HTR-8/SVneo (cell line): ENCODE measurements around the gene EPB41L2.

Experiments
- DNase-seq: peaks from one replicate; pipeline ENCODE4 v3.0.0; 2011; ENCODE audit warnings: low spot score, mixed read lengths; ENCODE audit not compliant: insufficient read length
- FAIRE-seq: peaks from 2 replicates; lab custom pipeline; 2011; peaks lifted over from hg19 to GRCh38; lab: Jason Lieb, UNC

The EPB41L2 gene

GRCh38 chr6:131062241-131063027 is 611 bp downstream of the EPB41L2 start:
- no peak for DNase-seq
- FAIRE-seq: no peak

DNA sequence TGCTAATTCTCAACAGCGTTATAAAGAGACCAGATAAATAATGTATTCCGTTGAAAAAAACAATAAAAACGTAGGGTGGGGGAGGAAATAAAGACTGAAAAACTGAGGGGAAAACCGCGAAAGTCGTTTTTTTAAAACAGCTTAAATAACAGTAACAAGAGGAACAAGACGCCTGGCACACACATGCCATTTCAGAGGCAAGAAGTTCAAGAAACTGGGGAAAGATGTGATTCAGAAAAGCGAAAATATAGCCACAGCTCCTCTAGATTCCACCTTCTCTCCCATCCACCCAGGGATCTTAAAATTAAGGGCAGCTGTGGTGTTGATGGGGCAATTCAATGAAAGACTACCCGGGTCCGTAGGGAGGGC is 1.3 kb downstream of the EPB41L2 start:
- DNase-seq (no peak), FAIRE-seq (no peak)

DNA sequence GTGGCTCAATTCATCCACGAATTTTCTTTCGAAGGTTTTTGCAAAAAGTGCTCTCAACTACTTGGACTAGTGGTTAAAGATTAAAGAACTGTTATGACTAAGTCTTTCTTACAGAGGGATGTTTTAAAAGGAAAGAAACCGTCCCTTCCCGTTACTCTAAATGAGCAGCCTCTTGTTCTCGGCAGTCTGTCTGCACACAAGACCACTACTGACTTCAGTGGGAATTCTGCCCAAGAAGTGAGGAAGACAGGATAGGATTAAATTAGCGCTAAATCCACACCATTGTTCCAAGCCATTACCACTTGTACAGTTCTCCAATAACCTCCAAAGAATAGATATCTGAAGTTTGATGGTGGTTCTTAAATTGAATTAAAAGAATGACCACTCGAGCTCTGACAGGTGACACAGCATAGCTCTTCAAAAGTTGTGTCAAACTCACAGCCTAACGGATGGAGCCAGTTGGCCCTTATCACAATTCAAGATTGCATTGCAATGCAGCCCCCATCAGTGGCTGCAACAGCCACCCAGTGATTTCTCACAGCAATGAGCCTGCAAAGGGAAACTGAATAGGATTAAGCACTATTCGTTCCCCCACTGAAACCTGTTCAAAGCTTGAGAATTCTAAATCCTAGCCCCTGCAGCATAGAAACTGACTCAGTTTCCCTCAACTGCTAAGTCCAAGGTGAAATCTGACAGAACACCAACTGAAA is 1.8 kb downstream of the EPB41L2 start:
- FAIRE-seq: peak; percentile 13
- DNase-seq: no peak

DNA sequence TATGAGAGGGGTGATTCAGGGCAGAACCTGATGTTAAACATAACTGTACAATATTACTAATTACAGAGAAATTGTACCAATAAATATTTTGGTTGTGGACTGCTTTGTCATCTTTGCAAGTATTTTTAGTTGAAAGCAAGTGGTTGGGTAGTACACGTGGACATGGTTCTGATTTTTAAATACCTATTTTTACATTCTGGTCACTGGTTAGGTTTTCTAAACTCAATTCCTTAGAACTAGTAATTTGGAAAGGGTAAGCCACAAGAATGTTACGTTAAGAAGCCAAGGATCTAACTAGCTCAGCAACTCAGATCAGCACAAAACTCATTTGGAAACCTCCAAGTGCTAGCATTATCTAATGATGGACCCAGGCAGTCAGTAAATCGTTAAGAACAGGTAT is 2.7 kb downstream of the EPB41L2 start:
- no peak for FAIRE-seq

DNA sequence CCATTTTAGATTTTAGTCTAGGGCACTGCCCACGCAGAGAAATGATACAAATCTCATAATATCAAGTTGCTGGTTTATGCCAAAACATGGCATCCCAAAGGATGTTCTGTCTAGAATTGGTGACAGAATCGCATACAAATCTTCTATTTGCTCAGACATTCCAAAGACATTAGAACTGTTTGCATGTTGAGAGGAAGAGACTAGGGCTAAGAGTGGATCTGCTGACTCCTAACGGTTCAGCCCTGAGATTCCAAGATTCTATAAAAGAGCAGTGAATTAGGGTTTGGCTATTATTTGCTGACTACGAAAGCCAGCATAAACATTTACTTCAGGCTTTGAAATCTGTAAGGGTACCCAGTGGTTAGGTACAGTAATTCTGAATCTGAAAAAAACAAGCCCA is 3.6 kb downstream of the EPB41L2 start:
- DNase-seq: no peak
- FAIRE-seq: peak; percentile 26

More for the DNA sequence above, 2.7 kb downstream of the EPB41L2 start:
- DNase-seq: no peak

DNA sequence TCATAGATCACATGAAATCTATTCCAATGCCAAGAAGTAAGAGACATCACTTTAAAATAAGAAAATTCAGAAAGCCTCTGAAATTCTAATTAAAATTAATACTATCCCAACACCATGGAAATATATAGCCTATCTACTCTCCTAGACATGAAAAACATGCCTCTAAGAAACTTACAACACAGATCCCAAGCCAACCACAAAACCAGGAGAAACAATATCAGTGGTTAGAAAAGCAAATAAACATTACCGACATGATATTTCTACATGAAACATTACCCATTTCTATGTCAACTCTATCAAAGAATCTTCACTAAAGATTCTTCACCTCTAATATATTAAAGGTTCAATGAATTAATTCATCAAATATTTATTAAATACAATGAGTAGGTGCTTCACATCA is 4.8 kb downstream of the EPB41L2 start:
- FAIRE-seq: no peak
- no peak for DNase-seq

DNA sequence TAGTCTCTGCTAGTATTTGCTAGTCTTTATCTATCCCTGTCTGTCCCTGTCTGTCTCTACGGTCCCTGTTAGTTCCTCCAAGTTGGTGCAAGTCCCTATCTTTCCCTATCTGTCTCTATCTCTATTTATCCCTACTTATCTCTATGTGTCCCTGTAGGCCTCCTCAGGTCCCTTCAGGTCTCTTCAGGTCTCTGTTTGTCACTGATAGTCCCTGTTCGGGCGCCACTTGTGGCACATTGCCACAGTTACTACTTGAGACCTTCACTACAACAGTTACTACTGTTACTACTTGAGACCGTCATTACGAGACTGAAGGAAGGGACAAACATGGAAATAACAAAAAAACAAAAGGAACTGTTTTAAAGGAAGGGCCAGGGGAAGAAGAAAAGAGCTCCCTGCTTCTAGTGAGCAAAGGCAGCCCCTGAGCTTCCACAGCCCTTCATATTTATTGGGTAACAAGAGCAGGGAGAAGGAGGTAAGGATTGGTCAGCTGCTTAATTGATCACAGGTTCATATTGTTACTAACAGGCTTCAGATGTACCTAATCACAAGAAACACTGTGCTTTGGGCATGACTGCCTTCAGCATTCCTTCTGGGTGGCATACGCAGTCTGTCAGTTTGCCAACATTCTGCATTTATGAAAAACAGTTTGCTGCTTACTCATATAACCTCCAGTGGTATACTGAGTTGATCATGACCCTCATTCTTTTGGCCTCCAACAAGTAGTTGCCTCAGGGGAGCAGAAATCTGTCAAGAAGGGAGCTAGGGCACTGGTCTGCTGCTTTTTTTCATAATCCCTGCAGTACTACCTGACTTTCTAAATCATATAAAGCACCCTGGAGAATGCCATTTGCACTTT is 8.4 kb downstream of the EPB41L2 start:
- FAIRE-seq (no peak), DNase-seq (no peak)

DNA sequence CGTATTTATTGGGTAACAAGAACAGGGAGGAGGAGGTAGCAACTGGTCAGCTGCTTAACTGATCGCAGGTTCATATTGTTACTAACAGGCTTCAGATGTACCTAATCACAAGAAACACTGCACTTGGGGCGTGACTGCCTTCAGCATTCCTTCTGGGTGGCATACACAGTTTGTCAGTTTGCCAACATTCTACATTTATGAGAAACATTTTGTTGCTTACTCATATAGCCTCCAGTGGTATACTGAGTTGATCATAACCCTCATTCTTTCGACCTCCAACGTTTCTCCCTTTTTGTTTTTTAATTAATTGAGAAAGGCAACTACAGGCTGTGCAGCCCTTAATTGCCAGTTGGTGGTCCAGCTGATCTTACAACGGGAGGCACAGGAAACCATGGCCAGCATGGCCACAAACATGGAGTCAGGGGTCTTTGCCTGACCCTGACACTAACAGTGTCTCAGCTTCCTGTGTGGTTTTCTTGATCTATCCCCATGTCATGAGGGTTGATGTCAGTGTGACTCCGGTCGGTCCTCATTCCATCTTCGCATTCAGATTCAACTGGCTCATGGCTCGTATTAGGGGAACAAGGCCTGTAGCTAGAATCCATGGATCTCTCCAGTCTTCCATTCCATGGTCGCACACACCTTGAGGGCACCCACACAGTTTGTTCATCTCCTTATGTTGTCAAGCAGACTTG is 9.4 kb downstream of the EPB41L2 start:
- FAIRE-seq (peak; percentile 81), DNase-seq (no peak)

DNA sequence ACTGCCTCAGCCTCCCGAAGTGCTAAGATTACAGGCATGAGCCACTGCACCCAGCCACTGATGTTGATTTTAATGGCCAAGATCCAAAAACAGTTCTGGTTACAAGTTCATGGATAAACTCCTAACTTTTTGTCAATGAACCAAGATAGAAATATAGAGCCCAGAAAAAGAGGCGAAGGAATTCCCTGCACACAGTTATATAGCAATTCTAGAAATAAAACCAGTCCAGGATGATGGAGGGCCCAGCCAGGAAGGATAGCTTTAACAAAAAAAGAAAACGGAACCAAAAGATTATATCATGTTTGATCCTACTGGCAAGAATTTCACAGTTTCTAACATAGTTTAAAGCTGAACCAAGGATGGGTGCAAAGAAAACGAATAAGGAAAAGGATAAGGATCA is 10.9 kb downstream of the EPB41L2 start:
- no peak for FAIRE-seq
- no peak for DNase-seq

DNA sequence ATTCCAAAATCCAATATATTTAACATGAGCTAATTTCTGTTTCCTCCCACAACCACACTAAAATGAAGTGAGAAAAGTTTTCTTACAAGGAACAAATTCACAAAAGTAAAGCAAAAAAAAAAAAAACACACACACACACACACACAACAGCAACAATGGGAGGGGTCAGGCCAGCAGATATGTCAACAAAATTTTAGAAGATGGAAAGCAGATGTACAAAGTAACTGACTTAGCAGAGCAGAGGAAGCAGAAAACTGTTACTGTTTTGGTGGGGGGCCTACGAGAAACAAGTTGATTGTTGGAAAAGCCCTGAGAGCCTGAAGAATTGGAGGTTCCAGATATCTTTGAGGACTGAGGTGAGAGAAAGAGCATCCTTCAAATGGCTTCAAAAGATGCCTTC is 11.7 kb downstream of the EPB41L2 start:
- FAIRE-seq (no peak), DNase-seq (no peak)

DNA sequence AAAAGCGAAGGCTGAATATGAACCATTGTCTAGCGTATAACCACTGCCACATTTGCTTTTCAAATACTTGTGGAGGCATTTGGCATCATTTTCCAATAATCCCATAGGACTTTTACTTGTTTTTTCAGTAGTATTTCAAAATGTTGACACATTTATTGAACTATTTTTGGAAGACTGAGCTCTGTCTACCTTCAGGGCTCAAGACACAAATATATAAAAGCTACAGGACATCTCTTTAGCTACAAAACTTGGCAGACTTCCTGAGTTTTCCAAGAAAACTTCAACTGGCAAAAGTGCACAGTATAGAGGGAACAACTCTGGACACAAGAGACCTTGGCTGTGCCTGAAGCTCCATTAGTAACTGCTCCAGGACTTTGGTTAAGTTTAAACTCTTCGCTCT is 13.4 kb downstream of the EPB41L2 start:
- FAIRE-seq (no peak), DNase-seq (no peak)

GRCh38 chr6:131048933-131049515 is 14.0 kb downstream of the EPB41L2 start:
- FAIRE-seq: no peak

GRCh38 chr6:131048459-131048858 is 14.6 kb downstream of the EPB41L2 start:
- DNase-seq: no peak
- FAIRE-seq: no peak

More at GRCh38 chr6:131048933-131049515, 14.0 kb downstream of the EPB41L2 start:
- DNase-seq: no peak

DNA sequence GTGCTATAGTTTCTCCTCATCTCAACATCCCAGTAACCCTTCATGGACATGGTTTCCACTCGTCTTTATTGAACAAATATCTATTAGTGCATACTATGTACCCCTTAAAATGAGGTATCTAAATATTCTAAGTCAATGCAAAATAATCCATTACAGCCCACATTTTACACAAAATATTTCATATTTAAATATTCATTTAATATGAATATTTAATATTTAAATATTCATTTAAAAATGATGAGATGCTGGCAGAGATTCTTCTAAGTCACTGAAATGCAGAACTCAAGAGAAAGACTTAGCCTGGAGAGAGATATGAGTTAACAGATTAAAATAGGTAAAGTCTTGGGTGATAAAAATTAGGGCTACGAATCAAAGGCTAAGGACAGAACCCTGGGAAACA is 17.9 kb downstream of the EPB41L2 start:
- no peak for DNase-seq
- no peak for FAIRE-seq

GRCh38 chr6:131043902-131044447 is 19.1 kb downstream of the EPB41L2 start:
- DNase-seq (no peak), FAIRE-seq (no peak)

GRCh38 chr6:131042664-131043063 is 20.4 kb downstream of the EPB41L2 start:
- no peak for DNase-seq
- no peak for FAIRE-seq

DNA sequence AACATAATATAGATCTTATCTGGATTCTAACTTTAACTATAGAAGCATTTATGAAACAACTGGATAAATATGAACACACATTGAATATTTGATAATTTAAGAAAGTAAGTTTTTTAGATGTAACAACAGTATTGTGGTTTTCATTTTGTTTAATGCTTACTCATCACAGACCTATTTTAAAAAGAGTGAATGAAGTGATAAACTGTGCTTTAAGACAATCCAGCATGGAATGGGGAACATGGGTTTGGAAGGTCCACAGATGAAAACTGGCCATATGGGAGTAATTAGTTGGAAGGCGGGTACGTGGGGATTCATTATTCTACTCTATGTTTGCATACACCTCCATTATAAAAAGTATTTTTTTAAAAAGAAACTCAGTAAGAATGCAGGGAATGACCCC is 21.2 kb downstream of the EPB41L2 start:
- DNase-seq (no peak), FAIRE-seq (no peak)

DNA sequence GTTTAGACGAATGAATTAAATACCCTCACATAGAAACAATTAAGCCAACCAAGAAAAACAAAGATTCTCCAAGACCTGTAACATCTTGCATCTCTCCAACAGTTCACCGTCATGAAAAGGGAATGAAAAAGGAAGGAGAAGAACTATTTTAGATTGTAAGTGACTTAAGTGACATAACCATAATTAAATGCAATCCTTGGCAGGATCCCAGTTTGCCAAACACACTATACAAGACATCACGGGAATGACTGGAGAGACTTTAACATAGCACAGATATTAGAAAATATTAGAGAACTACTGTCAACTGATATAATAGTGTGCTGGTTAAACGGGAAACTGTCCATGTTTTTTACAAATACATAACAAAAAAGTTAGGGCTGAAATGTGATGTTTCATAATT is 22.2 kb downstream of the EPB41L2 start:
- FAIRE-seq: no peak

GRCh38 chr6:131039345-131039680 is 23.7 kb downstream of the EPB41L2 start:
- DNase-seq (no peak), FAIRE-seq (no peak)

More for the DNA sequence above, 22.2 kb downstream of the EPB41L2 start:
- DNase-seq: no peak
